Thyroid gland (tissue), 4 donors: ENCODE results near the gene PACSIN1.

Source experiments
- CTCF ChIP-seq, 6 experiments: fragments of 200-600 bp in 3 of 6; fragments of 450-650 bp in 3 of 6; sonication (generic) in 3 of 6; IDR thresholded peaks; one replicate each; pipeline ENCODE4 v1.5.1; 2016 to 2019; ENCODE audit warnings: antibody characterized with exemption in 6 of 6, mild to moderate bottlenecking in 2 of 6, inconsistent platforms in 1 of 6, moderate library complexity in 1 of 6
- POLR2A ChIP-seq, 2 donors: fragments of 450-650 bp; IDR thresholded peaks; one replicate each; pipeline ENCODE4 v1.6.1; 2017; ENCODE audit warnings: antibody characterized with exemption in 2 of 2, mild to moderate bottlenecking in 2 of 2, moderate library complexity in 1 of 2

GRCh38 chr6:34485321-34486060 lies 19.6 kb downstream of the PACSIN1 start:
- no peak for TF ChIP-seq CTCF (IDR thresholded peaks at IDR 0.05)
- no peak for TF ChIP-seq POLR2A (IDR thresholded peaks at IDR 0.05)
